Mesendoderm (in vitro differentiated cells): ENCODE results near the gene ZNF385A.
A peak's percentile ranks its signal among the peaks of the same experiment; 100 is the strongest.

ENCODE experiments used
- DNase-seq: peaks from one replicate; pipeline ENCODE4 v3.0.0; 2013
- H2AK5ac ChIP-seq: 2 replicates; pipeline ENCODE4 v1.6.1; 2013; ENCODE audit warnings: low read length, inconsistent platforms
- H2BK120ac ChIP-seq: 2 replicates; pipeline ENCODE4 v1.6.1; 2013; ENCODE audit warnings: low read depth, mild to moderate bottlenecking, low read length, moderate library complexity, mixed read lengths
- H2BK15ac ChIP-seq: replicated peaks from 2 replicates; pipeline ENCODE4 v1.6.1; 2013; ENCODE audit warnings: low read depth, mild to moderate bottlenecking, moderate library complexity
- H2BK5ac ChIP-seq: 2 replicates; pipeline ENCODE4 v1.6.1; 2013; ENCODE audit warnings: low read length, inconsistent platforms
- H3K18ac ChIP-seq: 2 replicates; pipeline ENCODE4 v1.6.1; 2013; ENCODE audit warnings: mild to moderate bottlenecking, low read length, mixed read lengths
- H3K23ac ChIP-seq: one replicate; pipeline ENCODE4 v1.6.1; 2013; ENCODE audit warnings: low read length
- H3K27ac ChIP-seq: 2 replicates; pipeline ENCODE4 v1.5.1; 2013; ENCODE audit warnings: low read depth, mild to moderate bottlenecking, inconsistent platforms, low read length, moderate library complexity
- H3K27me3 ChIP-seq: 2 replicates; pipeline ENCODE4 v1.6.1; 2013; ENCODE audit warnings: low read length, control low read depth, mild to moderate bottlenecking, inconsistent platforms; ENCODE audit not compliant: insufficient read depth, poor library complexity
- H3K36me3 ChIP-seq: 2 replicates; pipeline ENCODE4 v1.6.1; 2013; ENCODE audit warnings: low read length, inconsistent platforms; ENCODE audit not compliant: control insufficient read depth, insufficient read depth
- H3K4ac ChIP-seq: one replicate; pipeline ENCODE4 v1.6.1; 2013; ENCODE audit warnings: low read depth, mild to moderate bottlenecking, low read length, moderate library complexity
- H3K4me1 ChIP-seq: 2 replicates; pipeline ENCODE4 v1.6.1; 2013; ENCODE audit warnings: low read depth, low read length, inconsistent platforms; ENCODE audit not compliant: control insufficient read depth
- H3K4me2 ChIP-seq: 2 replicates; pipeline ENCODE4 v1.6.1; 2013; ENCODE audit warnings: low read length
- H3K4me3 ChIP-seq: 2 replicates; pipeline ENCODE4 v1.5.1; 2013; ENCODE audit warnings: mild to moderate bottlenecking, low read length
- H3K56ac ChIP-seq: one replicate; pipeline ENCODE4 v1.6.1; 2013; ENCODE audit warnings: low read length
- H3K79me1 ChIP-seq: 2 replicates; pipeline ENCODE4 v1.6.1; 2013; ENCODE audit warnings: low read length, inconsistent platforms
- H3K79me2 ChIP-seq: 2 replicates; pipeline ENCODE4 v1.6.1; 2013; ENCODE audit warnings: mild to moderate bottlenecking, low read length; ENCODE audit not compliant: control insufficient read depth, insufficient read depth
- H3K9ac ChIP-seq: 2 replicates; pipeline ENCODE4 v1.6.1; 2013; ENCODE audit warnings: low read length, inconsistent platforms
- H4K5ac ChIP-seq: one replicate; pipeline ENCODE4 v1.6.1; 2013; ENCODE audit warnings: low read length
- H4K8ac ChIP-seq: one replicate; pipeline ENCODE4 v1.6.1; 2013; ENCODE audit warnings: low read depth, mild to moderate bottlenecking, control low read depth, low read length, moderate library complexity
- WGBS: extraction: QIAGEN DNeasy Blood & Tissue Kit; methylation state at CpG from one replicate; pipeline ENCODE4 v1.1.7; 2013; ENCODE audit warnings: low lambda C conversion rate, missing lambda C conversion rate; ENCODE audit not compliant: insufficient coverage; ENCODE audit errors: extremely low coverage; 5-methylcytosine and 5-hydroxymethylcytosine counted together

The ZNF385A gene

DNA sequence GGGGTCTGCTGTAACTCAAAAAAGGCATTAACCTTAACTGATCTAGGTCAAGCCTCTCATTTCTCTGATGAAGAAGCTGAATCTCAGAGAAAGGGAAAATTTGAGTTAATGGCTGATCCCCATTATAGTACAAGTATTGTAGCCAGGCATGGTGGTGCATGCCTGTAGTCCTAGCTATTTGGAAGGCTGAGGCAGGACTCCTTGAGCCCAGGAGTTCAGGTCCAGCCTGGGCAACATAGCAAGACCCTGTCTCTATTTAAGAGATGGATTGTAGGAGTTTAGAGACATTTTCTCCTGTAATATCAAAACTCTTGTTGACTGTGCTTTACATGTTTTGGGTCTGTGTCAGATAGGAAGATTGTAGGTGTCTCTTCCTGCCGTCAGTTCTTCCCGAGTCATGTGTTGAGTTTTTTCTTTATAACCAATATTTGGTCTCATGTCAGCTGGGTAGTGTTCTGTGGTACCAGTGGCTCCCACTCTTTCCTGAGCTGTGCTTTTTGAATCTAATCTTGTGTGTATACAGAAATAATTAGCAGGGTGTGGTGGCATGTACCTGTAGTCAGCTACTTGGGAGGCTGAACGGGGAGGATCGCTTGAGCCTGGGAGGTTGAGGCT, 51.0 kb downstream of the ZNF385A start:
- DNase-seq: no peak

GRCh38 chr12:54331461-54331860, 53.1 kb downstream of the ZNF385A start:
- no peak overlapping the region for H3K4me3 ChIP-seq
- peaks cover 2% of the 10 kb centered on the region for H3K79me2 ChIP-seq
- H3K27ac ChIP-seq: no peak overlapping the region
- no peak overlapping the region for H3K4ac ChIP-seq
- no peak overlapping the region for H2AK5ac ChIP-seq
- no peak overlapping the region for H2BK15ac ChIP-seq
- WGBS: no CpG with 5 or more reads among the region's 5 CpGs
- H3K9ac ChIP-seq: no peak overlapping the region
- no peaks in the 10 kb centered on the region for H3K27me3 ChIP-seq
- H2BK5ac ChIP-seq: no peak overlapping the region
- H3K4me2 ChIP-seq: no peak overlapping the region
- H4K5ac ChIP-seq: no peak overlapping the region
- no peaks in the 10 kb centered on the region for H3K36me3 ChIP-seq
- no peak overlapping the region for H3K18ac ChIP-seq
- H3K56ac ChIP-seq: no peak overlapping the region
- H2BK120ac ChIP-seq: no peak overlapping the region
- no peak overlapping the region for H4K8ac ChIP-seq
- no peak overlapping the region for H3K23ac ChIP-seq
- DNase-seq: no peak
- H3K4me1 ChIP-seq: peaks cover 9% of the 10 kb centered on the region
- peaks cover 7% of the 10 kb centered on the region for H3K79me1 ChIP-seq

More for the DNA sequence above, 51.0 kb downstream of the ZNF385A start:
- no peak overlapping the region for H3K56ac ChIP-seq
- H3K27me3 ChIP-seq: no peaks in the 10 kb centered on the region
- H3K4me3 ChIP-seq: no peak overlapping the region
- H3K4me2 ChIP-seq: no peak overlapping the region
- H2AK5ac ChIP-seq: no peak overlapping the region
- H4K8ac ChIP-seq: no peak overlapping the region
- H2BK5ac ChIP-seq: no peak overlapping the region
- no peak overlapping the region for H2BK120ac ChIP-seq
- no peak overlapping the region for H3K23ac ChIP-seq
- H3K27ac ChIP-seq: no peak overlapping the region
- H4K5ac ChIP-seq: no peak overlapping the region
- no peak overlapping the region for H3K18ac ChIP-seq
- peaks cover 2% of the 10 kb centered on the region for H3K79me2 ChIP-seq
- no peak overlapping the region for H3K9ac ChIP-seq
- no peak overlapping the region for H2BK15ac ChIP-seq
- H3K36me3 ChIP-seq: no peaks in the 10 kb centered on the region
- H3K4ac ChIP-seq: no peak overlapping the region
- H3K4me1 ChIP-seq: peaks cover 16% of the 10 kb centered on the region
- peaks cover 10% of the 10 kb centered on the region for H3K79me1 ChIP-seq
- no CpG with 5 or more reads among the region's 4 CpGs for WGBS

DNA sequence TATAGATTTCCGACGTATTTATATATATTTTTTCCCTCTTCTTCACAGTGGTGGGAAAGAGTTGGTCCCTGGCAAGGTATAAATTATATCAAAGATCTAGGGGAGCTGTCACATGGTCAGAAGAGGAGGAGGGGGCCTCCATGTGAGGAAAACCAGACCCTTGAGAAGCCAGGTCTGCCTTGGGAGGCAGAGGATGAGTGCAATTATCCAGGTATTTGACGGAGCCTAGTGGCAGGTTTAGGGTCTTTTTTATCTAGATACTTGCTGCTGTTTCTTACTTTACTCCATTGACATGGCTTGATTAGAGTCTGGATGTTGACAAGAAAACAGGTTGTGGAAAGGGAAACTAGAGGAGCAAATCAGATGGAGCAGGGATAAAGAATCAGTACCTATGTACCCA, 54.1 kb downstream of the ZNF385A start:
- DNase-seq: no peak

GRCh38 chr12:54329759-54330158, 54.8 kb downstream of the ZNF385A start:
- Histone ChIP-seq H3K4me3 (no peak overlapping the region), H3K27ac (no peak overlapping the region), H4K8ac (no peak overlapping the region), H3K79me1 (peaks cover 7% of the 10 kb centered on the region), H4K5ac (no peak overlapping the region), H3K4ac (no peak overlapping the region), H3K27me3 (no peaks in the 10 kb centered on the region), H3K56ac (peak overlapping the region; percentile 22), H3K36me3 (no peaks in the 10 kb centered on the region), H3K79me2 (peaks cover 5% of the 10 kb centered on the region), H2BK15ac (no peak overlapping the region), H2BK5ac (no peak overlapping the region), H2BK120ac (no peak overlapping the region), H3K23ac (no peak overlapping the region), H3K4me1 (peaks cover 9% of the 10 kb centered on the region), H3K9ac (peak overlapping the region; percentile 22), H3K18ac (no peak overlapping the region), H3K4me2 (no peak overlapping the region), H2AK5ac (no peak overlapping the region)
- no peak for DNase-seq
- no CpG with 5 or more reads among the region's 5 CpGs for whole genome bisulfite sequencing

More for the DNA sequence above, 54.1 kb downstream of the ZNF385A start:
- Histone ChIP-seq H2BK120ac (no peak overlapping the region), H3K23ac (no peak overlapping the region), H3K36me3 (no peaks in the 10 kb centered on the region), H4K5ac (no peak overlapping the region), H3K27ac (no peak overlapping the region), H3K27me3 (no peaks in the 10 kb centered on the region), H3K4ac (no peak overlapping the region), H3K4me2 (no peak overlapping the region), H2AK5ac (no peak overlapping the region), H3K79me2 (peaks cover 2% of the 10 kb centered on the region), H2BK15ac (no peak overlapping the region), H2BK5ac (no peak overlapping the region), H4K8ac (no peak overlapping the region), H3K79me1 (peaks cover 7% of the 10 kb centered on the region), H3K56ac (peak overlapping the region; percentile 70), H3K4me3 (no peak overlapping the region), H3K4me1 (peaks cover 9% of the 10 kb centered on the region), H3K18ac (no peak overlapping the region), H3K9ac (no peak overlapping the region)
- WGBS: no CpG with 5 or more reads among the region's 3 CpGs

DNA sequence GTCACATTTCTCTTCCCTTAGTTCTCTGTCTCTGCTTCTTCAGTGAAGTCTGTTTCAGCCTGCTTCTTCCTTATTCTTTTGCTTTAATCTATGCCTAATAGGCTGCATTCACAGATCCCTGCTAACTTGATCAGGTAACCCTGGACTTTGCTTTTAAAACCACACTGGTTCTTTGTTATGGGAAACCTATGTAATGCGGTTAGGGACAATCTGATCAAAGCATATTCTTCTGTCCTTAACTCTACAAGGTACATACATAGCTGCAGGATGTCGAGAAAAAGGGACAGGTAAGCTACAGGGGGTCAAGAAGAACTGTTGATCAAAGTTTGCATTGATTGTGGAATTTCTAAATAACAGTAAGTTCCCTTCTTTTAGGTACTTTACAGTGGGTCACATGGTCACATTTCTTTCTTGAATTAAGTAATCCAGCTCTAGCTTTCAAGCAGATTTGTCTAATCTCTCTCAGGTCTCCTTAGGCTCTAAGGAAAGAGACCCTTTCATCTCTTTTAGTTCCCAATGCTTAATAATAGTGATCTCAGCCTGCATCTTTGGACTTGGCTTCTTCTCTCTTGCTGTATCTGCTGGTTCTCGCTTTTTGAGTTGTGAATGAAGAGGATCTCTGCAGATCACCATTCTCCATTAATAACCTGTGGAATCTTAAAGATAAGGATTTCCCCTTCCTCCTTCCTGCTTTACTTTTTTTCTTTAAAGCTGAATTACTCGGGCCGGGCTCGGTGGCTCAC, 55.8 kb downstream of the ZNF385A start:
- peaks cover 7% of the 10 kb centered on the region for H3K79me1 ChIP-seq
- H4K5ac ChIP-seq: no peak overlapping the region
- no peak overlapping the region for H3K27ac ChIP-seq
- no peaks in the 10 kb centered on the region for H3K36me3 ChIP-seq
- H3K4me1 ChIP-seq: peaks cover 9% of the 10 kb centered on the region
- no CpG with 5 or more reads among the region's 6 CpGs for WGBS
- H3K4me3 ChIP-seq: no peak overlapping the region
- no peak overlapping the region for H3K4ac ChIP-seq
- H3K23ac ChIP-seq: no peak overlapping the region
- H3K18ac ChIP-seq: no peak overlapping the region
- no peak overlapping the region for H2BK5ac ChIP-seq
- DNase-seq: no peak
- H3K79me2 ChIP-seq: peaks cover 5% of the 10 kb centered on the region
- H3K9ac ChIP-seq: peak overlapping the region; percentile 3
- H2BK15ac ChIP-seq: no peak overlapping the region
- no peak overlapping the region for H3K4me2 ChIP-seq
- peak overlapping the region; percentile 28 for H3K56ac ChIP-seq
- H4K8ac ChIP-seq: no peak overlapping the region
- no peaks in the 10 kb centered on the region for H3K27me3 ChIP-seq
- no peak overlapping the region for H2AK5ac ChIP-seq
- no peak overlapping the region for H2BK120ac ChIP-seq
